Mononuclear cell (primary cell): ENCODE measurements around the gene TRPM5. TPM values are rescaled to one million over a fixed set of nuclear protein-coding genes. Genes with fewer than 3 reads are reported as not detected.

ENCODE experiments used
- H3K27me3 ChIP-seq: 2 replicates; pipeline ENCODE4 v1.6.0; 2011; ENCODE audit warnings: low read length, control low read depth; ENCODE audit not compliant: insufficient read depth
- H3K4me1 ChIP-seq: 2 replicates; pipeline ENCODE4 v1.5.1; 2011; ENCODE audit warnings: mild to moderate bottlenecking, low read length, control low read depth; ENCODE audit not compliant: insufficient read depth
- H3K4me3 ChIP-seq: 2 replicates; pipeline ENCODE4 v1.5.1; 2011; ENCODE audit warnings: mild to moderate bottlenecking, low read length, moderate library complexity
- H3K9me3 ChIP-seq: 2 replicates; pipeline ENCODE4 v1.5.1; 2011; ENCODE audit warnings: low read depth, mild to moderate bottlenecking, control low read depth, low read length
- total RNA-seq: library from RNA; depleted of rRNA; stranded (reverse); fragments of >200 nt; gene quantifications from one replicate; pipeline ENCODE4 v1.2.3, GENCODE V29; 2012

TRPM5 gene
- total RNA-seq, 1 donor, result 0.10 TPM

GRCh38 chr11:2439820-2440219 is 4.5 kb downstream of the TRPM5 start:
- Histone ChIP-seq H3K9me3 (no peaks in the 10 kb centered on the region), H3K4me3 (no peak overlapping the region), H3K27me3 (no peaks in the 10 kb centered on the region), H3K4me1 (peaks cover 12% of the 10 kb centered on the region)

GRCh38 chr11:2437516-2437915 is 6.8 kb downstream of the TRPM5 start:
- H3K4me3 ChIP-seq, result no peak overlapping the region
- H3K9me3 ChIP-seq, result no peaks in the 10 kb centered on the region
- no peaks in the 10 kb centered on the region for H3K27me3 ChIP-seq

DNA sequence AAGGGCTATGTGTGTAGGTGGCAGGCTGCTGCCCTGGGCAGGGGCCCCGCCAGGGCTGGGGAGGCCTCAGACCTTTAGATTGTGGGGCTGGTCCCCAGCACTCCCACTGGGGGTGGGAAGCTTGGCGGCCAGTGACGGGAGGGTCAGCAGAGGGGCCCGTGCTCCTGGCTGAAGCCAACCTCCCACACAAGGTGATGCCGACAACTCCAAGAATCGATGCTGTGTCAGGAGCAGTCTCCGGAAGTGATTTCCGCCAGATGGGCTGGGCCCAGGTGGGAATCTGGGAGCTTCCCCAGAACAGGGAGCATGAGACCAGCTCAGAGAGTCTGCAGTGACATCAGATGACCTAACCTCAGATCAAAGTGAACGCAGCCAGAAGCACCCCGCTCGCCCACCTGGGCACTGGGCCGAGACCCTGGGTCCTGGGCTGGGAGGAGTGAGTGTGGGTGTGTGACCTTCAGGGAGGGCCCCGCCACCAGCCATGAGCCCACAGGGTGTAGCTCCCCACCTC is 7.7 kb downstream of the TRPM5 start:
- H3K9me3 ChIP-seq, result no peaks in the 10 kb centered on the region
- peaks cover 8% of the 10 kb centered on the region for H3K4me1 ChIP-seq
- H3K27me3 ChIP-seq, result no peaks in the 10 kb centered on the region
- no peak overlapping the region for H3K4me3 ChIP-seq

More at GRCh38 chr11:2437516-2437915, 6.8 kb downstream of the TRPM5 start:
- peaks cover 8% of the 10 kb centered on the region for H3K4me1 ChIP-seq

GRCh38 chr11:2436013-2436520 is 8.2 kb downstream of the TRPM5 start:
- Histone ChIP-seq H3K4me3 (no peak overlapping the region), H3K4me1 (peaks cover 8% of the 10 kb centered on the region), H3K27me3 (no peaks in the 10 kb centered on the region), H3K9me3 (no peaks in the 10 kb centered on the region)

DNA sequence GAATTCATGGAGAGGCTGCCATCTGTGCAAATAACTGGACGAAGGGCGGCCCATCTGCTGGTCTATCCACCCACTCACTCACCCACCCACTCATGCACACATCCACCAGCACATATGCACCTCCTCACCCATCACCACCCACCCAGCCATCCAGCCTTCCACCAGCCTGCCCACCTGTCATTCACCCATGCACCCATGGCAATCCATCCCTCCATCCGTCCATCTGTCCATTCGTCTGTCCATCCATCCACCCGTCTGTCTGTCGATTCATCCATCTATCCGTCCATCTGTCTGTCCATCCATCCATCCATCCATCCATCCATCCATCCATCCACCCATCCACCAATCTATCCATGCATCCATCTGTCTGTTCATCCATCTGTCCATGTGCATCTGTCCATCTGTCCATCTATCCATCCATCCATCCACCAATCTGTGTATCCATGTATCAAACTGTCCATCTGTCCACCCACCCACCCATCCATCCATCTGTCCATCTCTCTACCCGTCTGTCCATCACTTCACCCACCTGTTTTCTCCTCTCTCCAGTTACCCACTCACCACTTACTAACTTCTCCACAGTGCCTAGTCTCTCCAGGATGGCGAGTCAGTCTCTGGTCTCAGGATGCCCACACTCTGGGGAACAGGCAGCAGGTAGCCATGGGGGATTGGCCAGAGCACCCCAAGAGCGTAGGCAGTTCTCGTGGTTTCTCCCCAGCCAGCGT is 8.9 kb downstream of the TRPM5 start:
- H3K4me3 ChIP-seq, result no peak overlapping the region
- H3K27me3 ChIP-seq, result no peaks in the 10 kb centered on the region
- no peaks in the 10 kb centered on the region for H3K9me3 ChIP-seq
- peaks cover 2% of the 10 kb centered on the region for H3K4me1 ChIP-seq

- Histone ChIP-seq H3K4me3 (no peak overlapping the region), H3K27me3 (no peaks in the 10 kb centered on the region), H3K4me1 (no peaks in the 10 kb centered on the region), H3K9me3 (no peaks in the 10 kb centered on the region)
These were observed 9.6 kb downstream of the TRPM5 start for GRCh38 chr11:2434506-2435255.

DNA sequence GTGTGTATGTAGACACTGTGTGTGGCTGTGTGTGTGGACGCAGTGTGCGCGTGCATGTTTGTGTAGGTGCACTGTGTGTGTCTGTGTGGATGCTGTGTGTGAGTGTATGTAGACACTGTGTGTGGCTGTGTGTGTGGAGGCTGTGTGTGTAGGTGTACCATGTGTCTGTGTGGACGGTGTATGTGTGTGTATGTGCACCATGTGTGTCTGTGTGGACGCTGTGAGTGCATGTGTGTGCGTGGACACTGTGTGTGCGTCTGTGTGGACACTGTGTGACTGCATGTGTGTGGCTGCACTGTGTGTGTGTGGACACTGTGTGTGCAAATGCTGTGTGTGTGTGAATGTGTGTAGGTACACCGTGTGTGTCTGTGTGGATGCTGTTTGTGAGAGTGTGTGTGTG is 10.3 kb downstream of the TRPM5 start:
- no peaks in the 10 kb centered on the region for H3K9me3 ChIP-seq
- H3K4me1 ChIP-seq, result no peaks in the 10 kb centered on the region
- H3K4me3 ChIP-seq, result no peak overlapping the region
- H3K27me3 ChIP-seq, result no peaks in the 10 kb centered on the region

DNA sequence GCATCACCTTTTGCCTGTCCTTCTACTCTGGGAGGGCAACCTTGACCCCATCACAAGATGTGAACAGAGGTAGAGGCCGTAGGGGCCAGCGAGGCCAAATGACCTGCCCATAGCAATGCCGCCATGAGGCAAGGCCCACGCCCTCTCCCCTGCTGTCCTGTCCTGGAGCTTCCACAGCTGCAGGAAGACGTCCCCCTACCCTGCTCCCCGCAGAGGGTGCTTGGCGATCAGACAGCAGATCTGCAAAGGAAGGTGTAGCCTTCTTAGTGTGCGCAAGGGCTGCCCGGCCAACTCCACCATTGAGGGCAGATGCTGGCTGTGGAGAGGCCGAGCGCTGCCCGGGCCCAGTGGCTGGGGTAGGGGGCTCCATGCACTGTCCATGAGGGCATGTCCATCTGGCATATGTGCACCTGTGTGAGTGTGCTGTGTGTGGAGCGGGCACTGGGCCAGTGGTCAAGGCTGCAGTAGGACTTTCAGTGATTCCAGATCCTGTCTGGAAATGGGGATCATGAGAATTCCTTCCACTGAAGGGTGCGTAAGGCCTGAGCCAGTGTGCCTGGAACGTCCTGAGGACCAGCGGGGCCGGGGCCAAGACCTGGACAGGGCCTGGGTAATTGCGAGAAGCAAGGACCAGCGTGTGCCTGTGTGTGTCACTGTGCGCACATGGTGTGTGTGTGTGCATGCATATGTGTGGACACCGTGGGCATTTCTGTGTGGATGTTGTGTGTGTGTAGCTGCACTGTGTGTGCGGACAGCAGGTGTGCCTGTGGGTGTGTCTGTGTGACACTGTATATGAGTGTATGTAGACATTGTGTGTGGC is 11.0 kb downstream of the TRPM5 start:
- no peaks in the 10 kb centered on the region for H3K27me3 ChIP-seq
- H3K9me3 ChIP-seq, result no peaks in the 10 kb centered on the region
- H3K4me3 ChIP-seq, result no peak overlapping the region
- H3K4me1 ChIP-seq, result no peaks in the 10 kb centered on the region

DNA sequence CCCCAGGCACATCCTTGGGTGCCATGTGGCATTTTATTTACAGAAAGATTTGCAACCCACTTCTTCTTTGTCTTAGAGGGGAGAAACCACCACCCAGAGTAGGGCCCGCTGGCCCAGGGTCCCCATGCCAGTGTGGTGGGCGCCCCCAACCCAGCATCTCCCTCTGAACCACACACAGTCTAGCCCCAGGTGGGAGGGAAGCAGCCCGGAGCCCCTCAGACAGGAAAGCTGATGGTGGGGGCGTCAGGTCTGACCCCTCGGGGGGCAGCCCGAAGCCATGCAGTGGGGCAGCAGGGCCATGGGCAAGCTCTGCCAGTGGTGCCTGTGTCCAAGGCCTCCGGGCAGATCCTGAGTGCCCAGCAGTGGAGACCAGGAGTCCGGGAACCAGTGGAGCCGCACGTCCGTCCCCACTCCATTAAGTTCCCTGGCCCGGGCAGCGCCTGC is 11.7 kb downstream of the TRPM5 start:
- no peaks in the 10 kb centered on the region for H3K4me1 ChIP-seq

DNA sequence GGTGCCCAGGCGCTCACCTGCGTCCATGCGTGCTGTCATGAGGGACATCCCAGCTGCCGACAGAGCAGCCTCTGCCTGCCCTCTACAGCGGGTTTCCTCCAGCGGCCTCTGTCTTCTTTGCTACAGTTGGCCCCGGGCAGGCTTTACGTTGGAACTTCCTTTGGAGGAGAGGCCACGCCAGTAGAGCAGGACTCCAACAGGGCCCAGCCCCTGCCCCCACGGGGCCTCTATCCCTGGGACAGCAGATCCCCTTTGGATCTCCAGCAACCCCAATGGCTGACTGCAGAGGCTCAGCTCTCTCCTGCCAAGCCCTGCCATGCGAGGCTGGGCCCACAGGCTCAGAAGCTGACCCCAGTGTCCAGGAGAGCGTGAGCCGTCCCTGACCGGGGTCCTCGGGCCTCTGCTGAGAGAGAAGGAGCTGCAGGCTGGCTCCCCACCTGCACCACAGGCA is 12.1 kb downstream of the TRPM5 start:
- no peaks in the 10 kb centered on the region for H3K27me3 ChIP-seq
- H3K4me3 ChIP-seq, result no peak overlapping the region
- H3K9me3 ChIP-seq, result no peaks in the 10 kb centered on the region
- H3K4me1 ChIP-seq, result no peaks in the 10 kb centered on the region

More for the DNA sequence above, 11.7 kb downstream of the TRPM5 start:
- no peaks in the 10 kb centered on the region for H3K9me3 ChIP-seq
- H3K4me3 ChIP-seq, result no peak overlapping the region
- H3K27me3 ChIP-seq, result no peaks in the 10 kb centered on the region

DNA sequence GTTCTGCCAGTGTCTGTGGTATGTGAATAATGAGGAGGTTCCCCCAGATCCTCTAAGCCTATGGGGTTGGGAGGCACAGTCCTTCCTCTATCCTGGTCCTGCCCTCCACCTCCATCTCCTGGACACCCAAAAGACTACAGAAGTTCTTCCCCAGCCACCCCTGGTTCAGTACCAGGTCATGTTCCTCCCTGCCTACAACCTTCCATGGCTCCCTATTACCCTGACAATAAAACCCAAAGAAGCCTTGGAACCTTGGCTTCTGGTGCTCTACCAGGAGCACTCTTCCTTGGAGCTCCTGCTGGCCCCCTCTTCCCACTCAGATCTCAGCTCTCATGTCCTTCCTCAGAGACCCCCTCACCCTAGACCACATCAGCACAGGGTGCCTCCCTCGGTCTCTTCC is 12.9 kb downstream of the TRPM5 start:
- Histone ChIP-seq H3K27me3 (no peaks in the 10 kb centered on the region), H3K4me1 (no peaks in the 10 kb centered on the region), H3K9me3 (no peaks in the 10 kb centered on the region), H3K4me3 (no peak overlapping the region)

GRCh38 chr11:2428322-2428795 is 16.0 kb downstream of the TRPM5 start:
- Histone ChIP-seq H3K9me3 (no peaks in the 10 kb centered on the region), H3K4me1 (no peaks in the 10 kb centered on the region), H3K27me3 (no peaks in the 10 kb centered on the region), H3K4me3 (no peak overlapping the region)

- Histone ChIP-seq H3K27me3 (no peaks in the 10 kb centered on the region), H3K4me3 (no peak overlapping the region), H3K4me1 (no peaks in the 10 kb centered on the region), H3K9me3 (no peaks in the 10 kb centered on the region)
These were observed 16.5 kb downstream of the TRPM5 start for GRCh38 chr11:2427721-2428321.

DNA sequence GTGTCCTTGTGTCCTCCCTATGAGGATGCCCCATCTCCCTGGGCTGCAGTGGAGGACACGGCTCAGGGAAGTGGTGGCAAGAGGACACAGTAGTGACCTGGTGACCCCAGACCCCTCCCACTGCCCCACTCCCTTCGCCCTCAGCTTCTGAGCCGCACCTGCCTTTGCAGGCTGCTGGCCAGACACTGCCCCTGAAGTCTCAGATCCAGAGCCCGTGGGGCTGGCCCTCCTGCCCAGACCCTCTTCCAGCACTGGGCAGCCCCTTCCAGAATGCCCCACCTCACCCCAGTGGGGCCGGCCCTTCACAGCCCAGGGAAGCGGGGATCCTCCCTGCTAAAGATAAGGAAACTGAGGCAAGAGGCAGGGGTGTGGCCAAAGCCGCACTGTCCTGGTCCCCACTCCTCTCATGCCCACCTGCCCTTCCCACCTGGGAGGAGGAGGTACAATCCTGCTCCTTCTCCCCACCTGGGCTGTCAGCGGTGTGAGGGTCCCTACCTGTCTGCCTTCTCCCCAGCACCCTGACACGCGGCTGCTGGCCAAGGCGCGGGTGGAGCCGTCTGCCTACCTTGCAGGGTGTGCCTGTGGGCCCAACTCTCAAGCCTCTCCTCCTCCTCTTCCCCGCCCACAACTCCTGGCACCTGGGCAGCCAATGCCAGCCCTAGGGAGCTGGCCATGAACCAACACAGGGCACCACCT is 17.3 kb downstream of the TRPM5 start:
- no peaks in the 10 kb centered on the region for H3K9me3 ChIP-seq

More for the DNA sequence above, 17.3 kb downstream of the TRPM5 start:
- H3K4me1 ChIP-seq, result no peaks in the 10 kb centered on the region
- no peak overlapping the region for H3K4me3 ChIP-seq
- H3K27me3 ChIP-seq, result no peaks in the 10 kb centered on the region
